Memory B cell (primary cell): Measurements from ENCODE around the gene EPGN.

Experiments used
- ATAC-seq: fragments of 150-1000 bp; cut with Tn5 transposase; 2 replicates; pipeline ENCODE4 v1.10.0; 2021; ENCODE audit warnings: low read depth, mild to moderate bottlenecking, moderate library complexity
- DNase-seq, 2 donors: peaks; one replicate each; pipeline ENCODE4 v3.0.0; 2022; ENCODE audit warnings: low spot score in 2 of 2
- H3K27ac Mint-ChIP-seq: one replicate; pipeline ENCODE4 v1.8.0; 2022; ENCODE audit warnings: mild to moderate bottlenecking, moderate library complexity, mixed read lengths
- H3K27me3 Mint-ChIP-seq: one replicate; pipeline ENCODE4 v1.8.0; 2022; ENCODE audit warnings: mixed read lengths
- H3K36me3 Mint-ChIP-seq: one replicate; pipeline ENCODE4 v1.8.0; 2022; ENCODE audit warnings: mild to moderate bottlenecking, mixed read lengths
- H3K4me1 Mint-ChIP-seq: one replicate; pipeline ENCODE4 v1.8.0; 2022; ENCODE audit warnings: mixed read lengths
- H3K4me3 Mint-ChIP-seq: one replicate; pipeline ENCODE4 v1.8.0; 2022; ENCODE audit warnings: mild to moderate bottlenecking, moderate library complexity, mixed read lengths
- H3K9me3 Mint-ChIP-seq: one replicate; pipeline ENCODE4 v1.8.0; 2022; ENCODE audit warnings: mixed read lengths

The EPGN gene

GRCh38 chr4:74317616-74318246 lies 9.5 kb downstream of the EPGN start:
- no peak for DNase-seq
- Mint-ChIP-seq H3K36me3 (no peaks in the 10 kb centered on the region), H3K4me1 (no peaks in the 10 kb centered on the region), H3K27me3 (peaks cover 4% of the 10 kb centered on the region), H3K27ac (no peak overlapping the region), H3K4me3 (no peak overlapping the region), H3K9me3 (no peaks in the 10 kb centered on the region)
- no peak for ATAC-seq

- Mint-ChIP-seq H3K27ac (no peak overlapping the region), H3K27me3 (peaks cover 4% of the 10 kb centered on the region), H3K9me3 (no peaks in the 10 kb centered on the region), H3K36me3 (no peaks in the 10 kb centered on the region), H3K4me3 (no peak overlapping the region), H3K4me1 (no peaks in the 10 kb centered on the region)
- DNase-seq = no peak
- ATAC-seq = no peak
Measured at GRCh38 chr4:74318276-74318675, 10.0 kb downstream of the EPGN start.

DNA sequence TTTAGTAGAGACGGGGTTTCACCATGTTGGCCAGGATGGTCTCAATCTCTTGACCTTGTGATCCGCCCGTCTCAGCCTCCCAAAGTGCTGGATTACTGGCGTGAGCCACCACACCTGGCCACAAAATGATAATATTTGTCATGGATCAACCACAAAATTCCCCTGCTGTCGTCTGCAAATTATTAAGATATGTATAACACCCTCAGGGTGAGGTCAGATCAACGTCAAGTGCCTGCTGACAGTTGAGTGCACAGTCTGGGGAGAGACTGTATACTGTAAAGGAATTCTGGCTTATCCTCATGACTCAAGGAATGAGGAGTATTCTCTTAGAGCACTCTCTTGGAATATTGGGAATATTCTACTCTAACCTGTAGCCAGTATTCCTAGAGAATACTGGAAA lies 11.2 kb downstream of the EPGN start:
- Mint-ChIP-seq H3K4me1 (no peaks in the 10 kb centered on the region), H3K9me3 (no peaks in the 10 kb centered on the region), H3K36me3 (no peaks in the 10 kb centered on the region), H3K4me3 (no peak overlapping the region), H3K27ac (no peak overlapping the region), H3K27me3 (peaks cover 8% of the 10 kb centered on the region)
- ATAC-seq (no peak), DNase-seq (no peak)

GRCh38 chr4:74320559-74321118 lies 12.4 kb downstream of the EPGN start:
- Mint-ChIP-seq H3K36me3 (no peaks in the 10 kb centered on the region), H3K4me1 (no peaks in the 10 kb centered on the region), H3K27ac (no peak overlapping the region), H3K4me3 (no peak overlapping the region), H3K27me3 (peaks cover 8% of the 10 kb centered on the region), H3K9me3 (no peaks in the 10 kb centered on the region)
- ATAC-seq (peak; percentile 62), DNase-seq (no peak)

GRCh38 chr4:74322301-74322700 lies 14.0 kb downstream of the EPGN start:
- no peaks in the 10 kb centered on the region for H3K9me3 Mint-ChIP-seq
- H3K4me1 Mint-ChIP-seq = no peaks in the 10 kb centered on the region
- H3K36me3 Mint-ChIP-seq = no peaks in the 10 kb centered on the region
- peaks cover 8% of the 10 kb centered on the region for H3K27me3 Mint-ChIP-seq
- ATAC-seq (no peak), DNase-seq (no peak)
- no peak overlapping the region for H3K27ac Mint-ChIP-seq
- H3K4me3 Mint-ChIP-seq = no peak overlapping the region

DNA sequence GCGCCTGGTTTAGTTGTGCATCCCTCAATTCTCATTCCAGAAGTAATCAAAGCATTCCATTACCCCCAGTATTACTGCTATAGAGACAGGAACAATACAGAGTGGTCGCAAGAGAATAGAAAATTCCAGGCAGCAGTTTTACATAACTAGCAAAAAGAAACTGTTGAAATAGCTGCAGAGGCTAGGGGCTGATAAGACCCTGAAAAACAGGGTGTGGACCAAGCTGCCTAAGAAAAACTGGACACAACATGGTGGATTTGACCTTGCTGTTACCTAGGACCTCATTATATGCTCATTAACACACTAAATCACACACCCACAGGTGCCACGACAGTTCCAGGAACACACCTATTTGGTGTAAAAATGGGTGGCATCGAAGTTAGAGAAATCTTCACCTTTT lies 15.4 kb downstream of the EPGN start:
- DNase-seq = no peak

DNA sequence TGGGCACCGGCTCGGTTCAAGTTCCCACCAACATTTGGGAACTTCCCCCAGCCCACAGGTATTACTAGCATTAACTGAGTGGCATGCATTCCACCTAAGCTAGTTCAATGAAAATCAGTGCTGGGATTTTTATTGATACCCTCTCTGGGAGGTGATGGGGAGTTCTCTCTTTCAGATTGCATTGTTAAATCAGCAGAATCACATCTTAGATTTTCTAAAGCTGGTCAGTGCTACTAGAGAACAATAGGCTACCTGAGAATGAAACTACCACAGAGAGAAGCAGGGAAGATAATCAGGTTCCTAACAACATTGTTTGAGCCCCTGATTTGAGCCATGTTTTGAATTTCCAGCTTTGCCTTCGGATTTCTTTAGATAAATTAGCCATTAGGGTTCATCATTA lies 16.0 kb downstream of the EPGN start:
- no peak overlapping the region for H3K27ac Mint-ChIP-seq
- no peaks in the 10 kb centered on the region for H3K4me1 Mint-ChIP-seq
- DNase-seq = no peak
- no peak overlapping the region for H3K4me3 Mint-ChIP-seq
- peaks cover 16% of the 10 kb centered on the region for H3K27me3 Mint-ChIP-seq
- ATAC-seq = no peak
- peaks cover 3% of the 10 kb centered on the region for H3K9me3 Mint-ChIP-seq
- H3K36me3 Mint-ChIP-seq = no peaks in the 10 kb centered on the region

More for the DNA sequence above, 15.4 kb downstream of the EPGN start:
- Mint-ChIP-seq H3K9me3 (no peaks in the 10 kb centered on the region), H3K4me3 (no peak overlapping the region), H3K27me3 (peaks cover 10% of the 10 kb centered on the region), H3K4me1 (no peaks in the 10 kb centered on the region), H3K36me3 (no peaks in the 10 kb centered on the region), H3K27ac (no peak overlapping the region)
- ATAC-seq = no peak

GRCh38 chr4:74325886-74326285 lies 17.6 kb downstream of the EPGN start:
- H3K4me1 Mint-ChIP-seq = no peaks in the 10 kb centered on the region
- H3K9me3 Mint-ChIP-seq = peaks cover 4% of the 10 kb centered on the region
- no peak overlapping the region for H3K27ac Mint-ChIP-seq
- H3K4me3 Mint-ChIP-seq = no peak overlapping the region
- H3K27me3 Mint-ChIP-seq = peaks cover 14% of the 10 kb centered on the region
- ATAC-seq (no peak), DNase-seq (no peak)
- no peaks in the 10 kb centered on the region for H3K36me3 Mint-ChIP-seq

DNA sequence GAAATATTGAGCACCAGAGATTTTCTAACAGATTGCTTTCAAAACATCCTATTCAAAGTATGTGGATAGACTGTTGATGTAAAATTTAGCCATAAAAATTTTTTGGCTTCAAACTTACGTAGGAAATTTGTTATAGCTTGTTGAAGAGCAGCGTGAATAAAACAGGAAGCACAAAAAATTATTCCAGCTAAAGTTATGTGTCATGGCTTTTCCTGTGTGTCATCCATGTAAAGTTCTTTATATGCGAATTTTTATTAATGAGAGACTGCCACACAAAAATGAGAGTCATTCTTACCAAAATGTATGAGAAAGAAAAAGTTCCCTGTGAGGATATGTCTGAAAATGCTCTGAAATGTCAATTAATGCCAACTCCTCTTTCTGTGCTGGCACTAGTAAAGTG lies 19.5 kb downstream of the EPGN start:
- no peak overlapping the region for H3K27ac Mint-ChIP-seq
- H3K9me3 Mint-ChIP-seq = peaks cover 4% of the 10 kb centered on the region
- peaks cover 13% of the 10 kb centered on the region for H3K27me3 Mint-ChIP-seq
- ATAC-seq (no peak), DNase-seq (no peak)
- H3K4me1 Mint-ChIP-seq = no peaks in the 10 kb centered on the region
- H3K36me3 Mint-ChIP-seq = no peaks in the 10 kb centered on the region
- H3K4me3 Mint-ChIP-seq = no peak overlapping the region

GRCh38 chr4:74328501-74328900 lies 20.2 kb downstream of the EPGN start:
- Mint-ChIP-seq H3K27ac (no peak overlapping the region), H3K4me1 (no peaks in the 10 kb centered on the region), H3K9me3 (peaks cover 4% of the 10 kb centered on the region), H3K4me3 (no peak overlapping the region), H3K27me3 (peaks cover 12% of the 10 kb centered on the region), H3K36me3 (no peaks in the 10 kb centered on the region)
- ATAC-seq (no peak), DNase-seq (no peak)

DNA sequence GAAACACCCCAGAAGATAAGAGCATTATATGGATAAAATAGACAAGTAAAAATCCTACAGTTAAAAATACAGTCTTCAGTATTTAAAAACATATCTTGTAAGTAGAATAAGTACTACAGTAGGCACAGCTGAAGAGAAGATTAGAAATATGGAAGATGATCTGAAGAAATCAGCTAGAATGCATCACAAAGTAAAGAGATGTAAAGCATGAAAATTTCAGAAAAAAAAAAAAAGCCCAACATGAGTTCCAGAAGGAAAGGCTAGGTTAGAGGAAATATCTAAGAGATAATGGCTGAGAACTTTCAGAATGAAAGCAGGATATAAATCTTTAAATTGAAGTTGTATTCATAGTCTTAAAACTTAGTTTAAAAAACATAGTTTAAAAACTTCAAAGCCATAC lies 21.0 kb downstream of the EPGN start:
- Mint-ChIP-seq H3K27me3 (peaks cover 10% of the 10 kb centered on the region), H3K4me3 (no peak overlapping the region), H3K27ac (no peak overlapping the region), H3K36me3 (no peaks in the 10 kb centered on the region), H3K9me3 (peaks cover 4% of the 10 kb centered on the region), H3K4me1 (no peaks in the 10 kb centered on the region)
- ATAC-seq = no peak
- no peak for DNase-seq

- DNase-seq (no peak), ATAC-seq (no peak)
- Mint-ChIP-seq H3K27me3 (peaks cover 11% of the 10 kb centered on the region), H3K36me3 (no peaks in the 10 kb centered on the region), H3K4me1 (peaks cover 2% of the 10 kb centered on the region), H3K4me3 (no peak overlapping the region), H3K9me3 (peaks cover 4% of the 10 kb centered on the region), H3K27ac (no peak overlapping the region)
Measured at GRCh38 chr4:74330295-74330750, 22.1 kb downstream of the EPGN start.

GRCh38 chr4:74331252-74331651 lies 23.0 kb downstream of the EPGN start:
- peaks cover 7% of the 10 kb centered on the region for H3K4me1 Mint-ChIP-seq
- no peak for ATAC-seq

DNA sequence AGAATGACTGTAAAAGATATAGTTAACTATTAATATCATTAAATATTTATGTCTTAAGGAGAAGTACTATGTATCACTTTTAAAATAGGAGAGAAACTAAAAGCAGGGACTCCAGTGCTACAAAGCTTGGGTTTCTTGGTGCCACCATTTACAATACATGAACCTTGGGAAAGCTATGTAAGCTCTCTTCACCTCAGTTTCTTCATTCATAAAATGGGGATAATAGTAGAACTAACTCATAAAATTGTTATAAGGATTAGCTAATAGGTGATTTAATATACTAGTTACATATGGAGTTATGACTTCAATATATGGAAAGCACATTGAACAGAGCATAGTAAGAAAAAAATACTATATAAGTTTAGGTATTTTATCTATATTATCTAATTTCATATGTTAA lies 23.7 kb downstream of the EPGN start:
- H3K4me3 Mint-ChIP-seq = no peak overlapping the region
- peaks cover 4% of the 10 kb centered on the region for H3K9me3 Mint-ChIP-seq
- DNase-seq = no peak
- H3K4me1 Mint-ChIP-seq = peaks cover 7% of the 10 kb centered on the region
- H3K36me3 Mint-ChIP-seq = no peaks in the 10 kb centered on the region
- no peak overlapping the region for H3K27ac Mint-ChIP-seq
- peaks cover 11% of the 10 kb centered on the region for H3K27me3 Mint-ChIP-seq
- ATAC-seq = no peak

More at GRCh38 chr4:74331252-74331651, 23.0 kb downstream of the EPGN start:
- DNase-seq = no peak
- H3K4me3 Mint-ChIP-seq = no peak overlapping the region
- no peaks in the 10 kb centered on the region for H3K36me3 Mint-ChIP-seq
- no peak overlapping the region for H3K27ac Mint-ChIP-seq
- H3K9me3 Mint-ChIP-seq = peaks cover 4% of the 10 kb centered on the region
- H3K27me3 Mint-ChIP-seq = peaks cover 11% of the 10 kb centered on the region

- Mint-ChIP-seq H3K4me3 (no peak overlapping the region), H3K36me3 (no peaks in the 10 kb centered on the region), H3K9me3 (no peaks in the 10 kb centered on the region), H3K4me1 (peaks cover 7% of the 10 kb centered on the region), H3K27me3 (peaks cover 2% of the 10 kb centered on the region), H3K27ac (no peak overlapping the region)
- no peak for DNase-seq
- no peak for ATAC-seq
Measured at GRCh38 chr4:74334636-74335035, 26.4 kb downstream of the EPGN start.
